Measurements from ENCODE around the gene DIP2C.

Gene DIP2C

GRCh38 chr10:511101-511848, 178.2 kb downstream of the DIP2C start:
- H3K27me3 ChIP-seq (ENCODE audit: insufficient read depth, low read length) = no peaks in the 10 kb centered on the region
- WGBS (ENCODE audit: extremely low coverage, insufficient coverage, insufficient read length) = no CpG with 5 or more reads among the region's 21 CpGs
- no peak overlapping the region for H3K23ac ChIP-seq (ENCODE audit: low read length)
- no peak overlapping the region for H3K4me2 ChIP-seq (ENCODE audit: low read length)
- no peak overlapping the region for H4K8ac ChIP-seq (ENCODE audit: low read depth, low read length)
- H2AFZ ChIP-seq (ENCODE audit: insufficient read depth, low read length, poor library complexity) = no peak overlapping the region
- peaks cover 3% of the 10 kb centered on the region for H3K9me3 ChIP-seq (ENCODE audit: insufficient read depth, low read depth, low read length)
- H3K14ac ChIP-seq (ENCODE audit: low read length) = no peak overlapping the region
- no peak overlapping the region for H2AK5ac ChIP-seq (ENCODE audit: low read length)
- H3K79me1 ChIP-seq (ENCODE audit: low read length) = no peaks in the 10 kb centered on the region
- H3K4me1 ChIP-seq (ENCODE audit: control insufficient read depth in 1 of 2, insufficient read depth in 2 of 2, low read length in 2 of 2) = peaks cover 2 to 5% of the 10 kb centered on the region in 2 experiments
- no peak overlapping the region for H2BK120ac ChIP-seq (ENCODE audit: insufficient read depth, low read length, poor library complexity)
- no peak overlapping the region for H4K91ac ChIP-seq (ENCODE audit: low read depth, low read length)
- H3K18ac ChIP-seq (ENCODE audit: low read length) = no peak overlapping the region
- H2BK12ac ChIP-seq (ENCODE audit: low read length) = no peak overlapping the region
- no peak overlapping the region for H3K4me3 ChIP-seq (ENCODE audit: low read depth, low read length)
- no peak overlapping the region for H4K12ac ChIP-seq (ENCODE audit: low read depth, low read length)
- H2BK5ac ChIP-seq (ENCODE audit: low read depth, low read length, poor library complexity) = peak overlapping the region; percentile 5
- peaks cover 6 to 11% of the 10 kb centered on the region in 2 experiments for H3K36me3 ChIP-seq (ENCODE audit: control insufficient read depth in 1 of 2, insufficient read depth in 2 of 2, low read length in 2 of 2)
- peak overlapping the region; percentile 4 for H3K27ac ChIP-seq (ENCODE audit: low read depth, low read length)
- DNase-seq = peak; percentile 88 to 95
- no peaks in the 10 kb centered on the region for H3K79me2 ChIP-seq (ENCODE audit: control insufficient read depth, insufficient read depth, low read length, poor library complexity)
- no peak overlapping the region for H3K9ac ChIP-seq (ENCODE audit: low read length)
- no peak overlapping the region for H3K4ac ChIP-seq (ENCODE audit: low read depth, low read length)

DNA sequence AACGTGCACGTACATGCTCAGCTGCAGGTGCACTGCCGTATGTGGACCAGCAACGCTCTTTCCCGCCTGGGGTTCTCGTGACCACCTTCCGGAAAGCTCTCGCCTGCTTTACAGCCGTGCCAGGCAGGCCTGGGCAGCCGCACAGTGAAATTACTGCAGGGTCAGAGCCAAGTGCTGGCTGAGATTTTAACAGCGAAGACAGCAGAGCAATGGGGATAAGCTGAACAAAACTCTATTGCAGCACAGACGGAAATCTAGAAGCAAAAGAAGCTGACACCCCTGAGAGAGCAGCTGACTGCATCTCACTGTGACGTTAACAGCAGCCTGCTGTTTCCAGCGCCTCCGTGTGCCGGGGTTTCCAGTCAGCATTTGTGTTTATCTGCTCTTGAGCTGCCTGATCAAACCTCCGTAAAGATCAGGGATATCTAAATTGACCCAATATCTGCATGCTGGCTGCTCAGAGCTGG, 179.0 kb downstream of the DIP2C start:
- Histone ChIP-seq H2AFZ (ENCODE audit: insufficient read depth, low read length, poor library complexity) (no peak overlapping the region), H2BK120ac (ENCODE audit: insufficient read depth, low read length, poor library complexity) (no peak overlapping the region), H3K9me3 (ENCODE audit: insufficient read depth, low read depth, low read length) (peaks cover 3% of the 10 kb centered on the region), H3K36me3 (ENCODE audit: control insufficient read depth in 1 of 2, insufficient read depth in 2 of 2, low read length in 2 of 2) (peaks cover 6 to 11% of the 10 kb centered on the region in 2 experiments), H4K91ac (ENCODE audit: low read depth, low read length) (no peak overlapping the region), H3K14ac (ENCODE audit: low read length) (no peak overlapping the region), H4K8ac (ENCODE audit: low read depth, low read length) (no peak overlapping the region), H4K12ac (ENCODE audit: low read depth, low read length) (no peak overlapping the region), H3K9ac (ENCODE audit: low read length) (no peak overlapping the region), H3K23ac (ENCODE audit: low read length) (no peak overlapping the region), H3K4me1 (ENCODE audit: control insufficient read depth in 1 of 2, insufficient read depth in 2 of 2, low read length in 2 of 2) (peaks cover 2 to 5% of the 10 kb centered on the region in 2 experiments), H2BK5ac (ENCODE audit: low read depth, low read length, poor library complexity) (no peak overlapping the region), H3K4ac (ENCODE audit: low read depth, low read length) (no peak overlapping the region), H3K4me2 (ENCODE audit: low read length) (no peak overlapping the region), H3K79me1 (ENCODE audit: low read length) (no peaks in the 10 kb centered on the region), H2AK5ac (ENCODE audit: low read length) (no peak overlapping the region), H3K18ac (ENCODE audit: low read length) (peak overlapping the region; percentile 11), H2BK12ac (ENCODE audit: low read length) (no peak overlapping the region), H3K27me3 (ENCODE audit: insufficient read depth, low read length) (no peaks in the 10 kb centered on the region), H3K79me2 (ENCODE audit: control insufficient read depth, insufficient read depth, low read length, poor library complexity) (no peaks in the 10 kb centered on the region), H3K4me3 (ENCODE audit: low read depth, low read length) (no peak overlapping the region), H3K27ac (ENCODE audit: low read depth, low read length) (no peak overlapping the region)
- no peak for DNase-seq
- no CpG with 5 or more reads among the region's 17 CpGs for WGBS (ENCODE audit: extremely low coverage, insufficient coverage, insufficient read length)

DNA sequence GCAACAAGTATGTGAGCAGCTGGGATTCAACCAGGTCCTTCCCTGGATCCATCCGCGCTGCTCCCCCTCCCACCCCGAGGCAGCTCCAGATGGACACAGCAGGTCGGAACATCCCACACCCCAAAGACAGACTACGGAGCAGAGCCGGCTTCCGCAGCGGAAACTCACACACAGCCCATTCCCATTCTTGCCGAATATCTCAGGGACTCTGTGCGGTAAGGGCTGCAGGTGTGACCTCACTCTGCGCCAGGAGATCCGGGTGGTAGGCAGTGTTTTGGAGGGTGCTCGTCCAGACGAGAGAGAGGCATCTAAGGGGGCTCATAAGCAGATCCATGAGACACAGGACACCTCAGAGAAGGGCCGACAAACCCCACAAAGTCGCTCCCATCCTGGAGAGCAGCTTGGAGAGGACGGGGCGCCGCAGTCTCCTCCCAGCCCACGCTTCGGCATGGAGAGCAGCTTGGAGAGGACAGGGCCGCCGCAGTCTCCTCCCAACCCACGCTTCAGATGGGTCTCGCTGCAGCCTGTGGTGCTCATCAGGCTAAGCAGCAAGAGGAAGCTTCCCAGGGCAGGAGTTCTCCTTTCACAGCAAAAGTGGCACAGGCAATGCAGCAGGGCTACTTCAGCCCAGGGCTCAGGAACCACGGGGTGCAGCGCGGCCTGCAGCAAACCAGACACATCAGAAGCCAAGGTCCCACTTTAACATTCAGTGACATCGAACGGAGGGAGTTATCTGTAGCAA, 179.9 kb downstream of the DIP2C start:
- WGBS (ENCODE audit: extremely low coverage, insufficient coverage, insufficient read length) = no CpG with 5 or more reads among the region's 30 CpGs
- Histone ChIP-seq H3K14ac (ENCODE audit: low read length) (no peak overlapping the region), H3K4me2 (ENCODE audit: low read length) (no peak overlapping the region), H3K79me1 (ENCODE audit: low read length) (no peaks in the 10 kb centered on the region), H3K36me3 (ENCODE audit: control insufficient read depth in 1 of 2, insufficient read depth in 2 of 2, low read length in 2 of 2) (peaks cover 6 to 11% of the 10 kb centered on the region in 2 experiments), H3K9me3 (ENCODE audit: insufficient read depth, low read depth, low read length) (peaks cover 3% of the 10 kb centered on the region), H4K12ac (ENCODE audit: low read depth, low read length) (no peak overlapping the region), H3K79me2 (ENCODE audit: control insufficient read depth, insufficient read depth, low read length, poor library complexity) (no peaks in the 10 kb centered on the region), H3K4me1 (ENCODE audit: control insufficient read depth in 1 of 2, insufficient read depth in 2 of 2, low read length in 2 of 2) (peaks cover 2 to 5% of the 10 kb centered on the region in 2 experiments), H3K9ac (ENCODE audit: low read length) (no peak overlapping the region), H2BK5ac (ENCODE audit: low read depth, low read length, poor library complexity) (no peak overlapping the region), H3K23ac (ENCODE audit: low read length) (no peak overlapping the region), H3K4me3 (ENCODE audit: low read depth, low read length) (no peak overlapping the region), H4K91ac (ENCODE audit: low read depth, low read length) (no peak overlapping the region), H4K8ac (ENCODE audit: low read depth, low read length) (no peak overlapping the region), H3K18ac (ENCODE audit: low read length) (peak overlapping the region; percentile 26), H2BK120ac (ENCODE audit: insufficient read depth, low read length, poor library complexity) (no peak overlapping the region), H3K27me3 (ENCODE audit: insufficient read depth, low read length) (no peaks in the 10 kb centered on the region), H2AK5ac (ENCODE audit: low read length) (no peak overlapping the region), H3K27ac (ENCODE audit: low read depth, low read length) (no peak overlapping the region), H3K4ac (ENCODE audit: low read depth, low read length) (no peak overlapping the region), H2AFZ (ENCODE audit: insufficient read depth, low read length, poor library complexity) (no peak overlapping the region), H2BK12ac (ENCODE audit: low read length) (no peak overlapping the region)
- no peak for DNase-seq

- Histone ChIP-seq H3K27ac (ENCODE audit: low read depth, low read length) (no peak overlapping the region), H3K4me2 (ENCODE audit: low read length) (no peak overlapping the region), H2AK5ac (ENCODE audit: low read length) (no peak overlapping the region), H2BK5ac (ENCODE audit: low read depth, low read length, poor library complexity) (no peak overlapping the region), H4K91ac (ENCODE audit: low read depth, low read length) (no peak overlapping the region), H3K27me3 (ENCODE audit: insufficient read depth, low read length) (no peaks in the 10 kb centered on the region), H3K79me2 (ENCODE audit: control insufficient read depth, insufficient read depth, low read length, poor library complexity) (no peaks in the 10 kb centered on the region), H4K12ac (ENCODE audit: low read depth, low read length) (no peak overlapping the region), H3K4me3 (ENCODE audit: low read depth, low read length) (no peak overlapping the region), H3K18ac (ENCODE audit: low read length) (no peak overlapping the region), H3K4ac (ENCODE audit: low read depth, low read length) (no peak overlapping the region), H3K36me3 (ENCODE audit: control insufficient read depth in 1 of 2, insufficient read depth in 2 of 2, low read length in 2 of 2) (peaks cover 6 to 11% of the 10 kb centered on the region in 2 experiments), H3K23ac (ENCODE audit: low read length) (no peak overlapping the region), H3K9me3 (ENCODE audit: insufficient read depth, low read depth, low read length) (peaks cover 3% of the 10 kb centered on the region), H3K4me1 (ENCODE audit: control insufficient read depth in 1 of 2, insufficient read depth in 2 of 2, low read length in 2 of 2) (peaks cover 2 to 5% of the 10 kb centered on the region in 2 experiments), H3K9ac (ENCODE audit: low read length) (no peak overlapping the region), H2AFZ (ENCODE audit: insufficient read depth, low read length, poor library complexity) (no peak overlapping the region), H4K8ac (ENCODE audit: low read depth, low read length) (no peak overlapping the region), H3K14ac (ENCODE audit: low read length) (no peak overlapping the region), H2BK12ac (ENCODE audit: low read length) (no peak overlapping the region), H3K79me1 (ENCODE audit: low read length) (no peaks in the 10 kb centered on the region), H2BK120ac (ENCODE audit: insufficient read depth, low read length, poor library complexity) (no peak overlapping the region)
- WGBS (ENCODE audit: extremely low coverage, insufficient coverage, insufficient read length) = no CpG with 5 or more reads among the region's 13 CpGs
- no peak for DNase-seq
These were observed 180.7 kb downstream of the DIP2C start for GRCh38 chr10:508726-509125.

Measured in trophoblast cell (in vitro differentiated cells and primary cell).